HG02759 (cell line): ENCODE measurements around the gene DGKA.
"Not testable (repeated sequence)": the region's sequence is repeated elsewhere in the genome, so short reads cannot be mapped to it uniquely, and the experiment has no call there.

Experiments
- ATAC-seq: cut with Tn5 transposase; IDR thresholded peaks from one replicate; pipeline ENCODE4 v1.9.1; 2021; ENCODE audit warnings: mild to moderate bottlenecking, moderate library complexity; ENCODE audit not compliant: unreplicated experiment

The DGKA gene

GRCh38 chr12:55996715-55997534, 66.0 kb downstream of the DGKA start, which contains the start of gene SUOX:
TSS of gene SUOX (plus strand) at chr12:55997276. CDS start at chr12:56002222, 4,946 bp downstream.
- peak; percentile 99 for ATAC-seq

DNA sequence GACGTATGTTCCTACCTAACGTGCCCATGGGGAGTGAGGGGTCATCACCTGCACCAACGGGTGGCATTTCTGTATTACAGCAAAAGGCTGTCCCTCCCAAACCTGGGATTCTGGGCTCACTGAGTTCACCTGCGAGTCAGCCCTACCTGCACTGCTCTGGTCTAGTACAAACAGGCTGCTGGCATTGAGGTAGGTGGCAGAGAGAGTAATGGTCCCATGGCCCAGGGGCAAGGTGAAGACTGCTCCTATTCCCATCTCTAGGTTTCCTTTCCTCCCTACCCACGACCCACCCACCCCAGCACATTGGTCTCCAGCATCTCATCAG, 66.5 kb downstream of the DGKA start:
- ATAC-seq, result no peak

DNA sequence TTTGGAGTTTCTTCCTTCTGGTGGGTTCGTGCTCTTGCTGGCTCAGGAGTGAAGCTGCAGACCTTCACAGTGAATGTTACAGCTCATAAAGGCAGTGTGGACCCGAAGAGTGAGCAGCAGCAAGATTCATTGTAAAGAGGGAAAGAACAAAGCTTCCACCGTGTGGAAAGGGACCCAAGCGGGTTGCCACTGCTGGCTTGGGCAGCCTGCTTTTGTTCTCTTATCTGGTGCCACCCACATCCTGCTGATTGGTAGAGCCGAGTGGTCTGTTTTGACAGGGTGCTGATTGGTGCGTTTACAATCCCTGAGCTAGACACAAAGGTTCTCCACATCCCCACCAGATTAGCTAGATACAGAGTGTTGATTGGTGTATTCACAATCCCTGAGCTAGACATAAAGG, 68.6 kb downstream of the DGKA start:
- not testable (repeated sequence) for ATAC-seq

- ATAC-seq, result not testable (repeated sequence)
These were observed 69.1 kb downstream of the DGKA start for GRCh38 chr12:55999999-56000540.

DNA sequence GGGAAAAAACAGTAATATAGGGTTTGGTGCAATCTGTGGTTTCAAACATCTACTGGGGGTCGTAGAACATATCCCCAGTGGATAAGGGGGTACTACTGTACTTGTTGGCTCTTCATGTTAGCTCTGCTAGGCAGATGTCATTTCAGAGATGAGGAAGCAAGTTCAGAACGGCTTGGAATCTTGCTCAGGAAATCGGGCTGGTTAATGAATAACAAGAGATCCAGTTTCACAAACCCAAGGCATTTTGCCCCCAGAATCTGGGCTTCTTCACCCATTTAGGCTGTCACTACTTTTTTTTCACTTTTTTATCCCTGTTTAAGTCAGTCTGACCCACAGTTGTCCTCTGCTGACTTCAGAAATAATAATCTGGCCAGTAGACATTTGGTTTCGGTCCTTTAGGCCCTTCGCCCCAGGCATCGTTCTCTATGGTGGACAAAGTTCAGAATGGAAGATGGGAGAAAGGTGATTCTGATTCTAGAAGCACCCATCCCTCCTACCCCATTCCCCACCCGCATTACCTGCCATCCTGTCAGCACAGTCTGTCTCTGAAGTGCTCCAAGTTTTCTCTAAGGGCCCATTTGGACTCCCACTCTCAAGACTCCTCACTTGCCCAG, 70.6 kb downstream of the DGKA start:
- no peak for ATAC-seq

DNA sequence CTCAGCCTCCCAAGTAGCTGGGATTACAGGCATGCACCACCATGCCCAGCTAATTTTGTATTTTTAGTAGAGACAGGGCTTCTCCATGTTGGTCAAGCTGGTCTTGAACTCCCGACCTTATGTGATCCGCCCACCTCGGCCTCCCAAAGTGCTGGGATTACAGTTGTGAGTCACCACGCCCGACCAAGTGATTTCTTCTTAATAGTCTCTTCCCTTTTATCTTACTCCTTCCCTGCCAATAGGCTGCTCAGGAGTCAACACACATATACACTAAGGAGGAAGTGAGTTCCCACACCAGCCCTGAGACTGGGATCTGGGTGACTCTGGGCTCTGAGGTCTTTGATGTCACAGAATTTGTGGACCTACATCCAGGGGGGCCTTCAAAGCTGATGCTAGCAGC, 72.4 kb downstream of the DGKA start:
- not testable (repeated sequence) for ATAC-seq
